Heart left ventricle (tissue), 13 donors: ENCODE results near the gene DSCAM.

Experiments used
- POLR2A ChIP-seq, 2 donors: fragments of 450-650 bp; IDR thresholded peaks; one replicate each; pipeline ENCODE4 v1.6.1; 2017; ENCODE audit warnings: antibody characterized with exemption in 2 of 2, mild to moderate bottlenecking in 2 of 2, moderate library complexity in 2 of 2
- TF ChIP-seq, protein P1 (sequence below), 12 donors: fragments of 200-600 bp; sonication (generic) in 4 of 12; IDR thresholded peaks; one replicate each; pipeline versions ENCODE4 v1.5.0 to v1.8.0; 2018 to 2022; ENCODE audit warnings: antibody characterized with exemption in 12 of 12, mild to moderate bottlenecking in 5 of 12
- donor health status: ischemic (EF 13 %, LVEDD 7.1; RV severe dilation, severe dysfunction).
- donor health status: DM: no; HTN: yes; CAD: no.
- donor health status: DM: no; HTN: no; CAD: no.
- donor health status: ischemic (EF 25% LVEDD 6.9; RV normal size, moderate dysfunction).
- donor health status: ischemic (EF 25% LVEDD 5.7; RV mildly dilated, moderate dysfunction).
- donor health status: ischemic (EF 35%, LVEDD 5.7; RV mildly dilated, moderate dysfunction).
- donor health status: nonischemic (EF 11% LVEDD 7.7; RV severe dilation, severe dysfunction).
- donor health status: DM: yes; HTN: yes; CAD: no.
- donor health status: PGD.
- donor health status: ischemic (EF 29% LVEDD 5.4; RV normal size, mild dysfunction).
- donor health status: nonischemic (EF 23%, LVEDD 6.1; RV moderate dilation, normal function).

DNA sequence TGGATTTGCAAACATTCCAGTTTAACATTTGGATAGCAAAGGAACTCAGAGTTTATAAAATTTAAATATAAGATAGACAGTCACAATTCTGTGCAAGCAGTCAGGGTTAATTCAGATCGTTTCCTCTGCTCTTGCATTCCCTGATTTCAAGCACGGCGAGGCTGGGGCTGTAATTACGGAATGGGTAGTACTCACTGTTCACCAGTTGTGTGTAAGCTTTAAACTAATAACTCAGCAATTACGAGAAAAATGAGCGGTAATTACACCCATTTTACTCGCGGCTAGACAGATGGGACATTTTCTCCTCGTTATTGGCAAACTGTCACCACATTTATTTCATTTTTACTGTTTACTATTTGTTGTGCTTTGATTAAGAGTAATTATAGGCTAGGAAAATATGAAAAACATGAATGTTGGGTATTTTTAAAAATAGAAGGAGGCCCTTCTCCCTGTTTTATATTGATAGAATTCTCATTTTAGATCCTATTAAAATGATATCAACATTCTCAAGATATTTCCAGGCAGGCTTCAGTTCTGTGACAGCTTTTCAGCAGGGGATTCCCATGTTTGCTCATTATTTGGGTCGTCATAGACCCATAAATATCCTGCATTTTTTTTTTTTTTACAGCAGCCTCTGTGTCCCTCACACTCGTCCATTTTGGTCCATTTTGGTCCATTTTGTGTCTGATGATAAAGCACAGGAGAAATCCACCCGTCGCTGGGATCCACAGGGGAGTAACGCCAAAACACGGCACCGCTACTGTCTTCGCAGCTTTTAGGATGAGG, 208.3 kb downstream of the DSCAM start:
- no peak for TF ChIP-seq POLR2A (IDR thresholded peaks at IDR 0.05)
- TF ChIP-seq, protein P1, sequence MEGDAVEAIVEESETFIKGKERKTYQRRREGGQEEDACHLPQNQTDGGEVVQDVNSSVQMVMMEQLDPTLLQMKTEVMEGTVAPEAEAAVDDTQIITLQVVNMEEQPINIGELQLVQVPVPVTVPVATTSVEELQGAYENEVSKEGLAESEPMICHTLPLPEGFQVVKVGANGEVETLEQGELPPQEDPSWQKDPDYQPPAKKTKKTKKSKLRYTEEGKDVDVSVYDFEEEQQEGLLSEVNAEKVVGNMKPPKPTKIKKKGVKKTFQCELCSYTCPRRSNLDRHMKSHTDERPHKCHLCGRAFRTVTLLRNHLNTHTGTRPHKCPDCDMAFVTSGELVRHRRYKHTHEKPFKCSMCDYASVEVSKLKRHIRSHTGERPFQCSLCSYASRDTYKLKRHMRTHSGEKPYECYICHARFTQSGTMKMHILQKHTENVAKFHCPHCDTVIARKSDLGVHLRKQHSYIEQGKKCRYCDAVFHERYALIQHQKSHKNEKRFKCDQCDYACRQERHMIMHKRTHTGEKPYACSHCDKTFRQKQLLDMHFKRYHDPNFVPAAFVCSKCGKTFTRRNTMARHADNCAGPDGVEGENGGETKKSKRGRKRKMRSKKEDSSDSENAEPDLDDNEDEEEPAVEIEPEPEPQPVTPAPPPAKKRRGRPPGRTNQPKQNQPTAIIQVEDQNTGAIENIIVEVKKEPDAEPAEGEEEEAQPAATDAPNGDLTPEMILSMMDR (IDR thresholded peaks at IDR 0.05): no peak
